ENCODE data around the gene NRXN3. TPM values are rescaled to one million over a fixed set of nuclear protein-coding genes. Genes with fewer than 3 reads are reported as not detected.

Gene NRXN3
- polyA plus RNA-seq, 1 donor from 2014 or later, result 110 TPM

GRCh38 chr14:78143489-78144145, 26.6 kb upstream of the NRXN3 start:
- Histone ChIP-seq H3K27ac (ENCODE audit: low read length) (no peak overlapping the region), H3K9me3 (ENCODE audit: low read length) (no peaks in the 10 kb centered on the region), H4K20me1 (ENCODE audit: insufficient read depth) (no peaks in the 10 kb centered on the region), H3K4me3 (ENCODE audit: low read length) (no peak overlapping the region), H3K4me2 (ENCODE audit: low read length) (no peak overlapping the region), H2AFZ (ENCODE audit: low read depth, low read length) (no peak overlapping the region), H3K79me2 (replicated peaks; ENCODE audit: insufficient read depth, low read length) (no peaks in the 10 kb centered on the region), H3K9ac (ENCODE audit: low read length) (no peak overlapping the region), H3K9me2 (ENCODE audit: insufficient read depth, low read length) (no peaks in the 10 kb centered on the region), H3K36me3 (ENCODE audit: insufficient read depth, low read length) (no peaks in the 10 kb centered on the region), H3K27me3 (ENCODE audit: insufficient read depth, low read depth, low read length) (no peaks in the 10 kb centered on the region), H3F3A (ENCODE audit: insufficient read depth, low read length, poor library complexity, severe bottlenecking) (no peaks in the 10 kb centered on the region)
- no peak for TF ChIP-seq POLR2AphosphoS5 (IDR thresholded peaks at IDR 0.05)
- TF ChIP-seq EZH2 (IDR thresholded peaks at IDR 0.05; ENCODE audit: borderline replicate concordance, insufficient read depth, low read length, poor library complexity, severe bottlenecking), result no peak
- no peak for TF ChIP-seq SMC3 (conservative IDR thresholded peaks at IDR 0.05; ENCODE audit: poor library complexity)
- TF ChIP-seq MXI1 (conservative IDR thresholded peaks at IDR 0.05; ENCODE audit: poor library complexity, severe bottlenecking), result no peak
- TF ChIP-seq REST (IDR thresholded peaks at IDR 0.05; ENCODE audit: borderline replicate concordance), result no peak

- TF ChIP-seq EZH2 (IDR thresholded peaks at IDR 0.05; ENCODE audit: borderline replicate concordance, insufficient read depth, low read length, poor library complexity, severe bottlenecking), result no peak
- TF ChIP-seq MXI1 (conservative IDR thresholded peaks at IDR 0.05; ENCODE audit: poor library complexity, severe bottlenecking), result no peak
- TF ChIP-seq CTCF (IDR thresholded peaks at IDR 0.05; ENCODE audit: poor library complexity, severe bottlenecking), result no peak
- no peak for TF ChIP-seq TAF1 (IDR thresholded peaks at IDR 0.05; ENCODE audit: low read depth)
- no peak for TF ChIP-seq EP300 (conservative IDR thresholded peaks at IDR 0.05; ENCODE audit: poor library complexity, severe bottlenecking)
- no peak for TF ChIP-seq RAD21 (conservative IDR thresholded peaks at IDR 0.05)
- TF ChIP-seq POLR2AphosphoS5 (IDR thresholded peaks at IDR 0.05), result no peak
- TF ChIP-seq SMC3 (conservative IDR thresholded peaks at IDR 0.05; ENCODE audit: poor library complexity), result no peak
- TF ChIP-seq REST (IDR thresholded peaks at IDR 0.05; ENCODE audit: borderline replicate concordance), result no peak
- H3K9me3 ChIP-seq (ENCODE audit: low read length), result no peaks in the 10 kb centered on the region
- no peak overlapping the region for H3K9ac ChIP-seq (ENCODE audit: low read length)
- no peak overlapping the region for H3K4me3 ChIP-seq (ENCODE audit: low read length)
- no peak overlapping the region for H3K4me2 ChIP-seq (ENCODE audit: low read length)
- no peaks in the 10 kb centered on the region for H3K79me2 ChIP-seq (replicated peaks; ENCODE audit: insufficient read depth, low read length)
- H3K27me3 ChIP-seq (ENCODE audit: insufficient read depth, low read depth, low read length), result no peaks in the 10 kb centered on the region
- no peak overlapping the region for H2AFZ ChIP-seq (ENCODE audit: low read depth, low read length)
- no peak overlapping the region for H3K27ac ChIP-seq (ENCODE audit: low read length)
- no peaks in the 10 kb centered on the region for H4K20me1 ChIP-seq (ENCODE audit: insufficient read depth)
- H3K9me2 ChIP-seq (ENCODE audit: insufficient read depth, low read length), result no peaks in the 10 kb centered on the region
- H3K36me3 ChIP-seq (ENCODE audit: insufficient read depth, low read length), result no peaks in the 10 kb centered on the region
- H3F3A ChIP-seq (ENCODE audit: insufficient read depth, low read length, poor library complexity, severe bottlenecking), result no peaks in the 10 kb centered on the region
These were observed 17.7 kb upstream of the NRXN3 start for GRCh38 chr14:78152201-78153063.
